A673 (cell line): ENCODE data around the gene CH25H.

Experiments
- EZH2 ChIP-seq: fragments of 200-600 bp; sonication (generic); IDR thresholded peaks from 2 replicates; pipeline ENCODE4 v1.6.1; 2017; ENCODE audit warnings: borderline replicate concordance, low read depth, mild to moderate bottlenecking, mixed read lengths, antibody characterized with exemption, low read length; ENCODE audit not compliant: poor library complexity, severe bottlenecking
- TF ChIP-seq, protein P1 (sequence below): fragments of 300-800, 200-600 bp; sonication (generic); conservative IDR thresholded peaks from 2 replicates; pipeline ENCODE4 v1.5.1; 2017; ENCODE audit warnings: low read depth, mild to moderate bottlenecking, antibody characterized with exemption, low read length, moderate library complexity, mixed read lengths

- TF ChIP-seq, protein P1, sequence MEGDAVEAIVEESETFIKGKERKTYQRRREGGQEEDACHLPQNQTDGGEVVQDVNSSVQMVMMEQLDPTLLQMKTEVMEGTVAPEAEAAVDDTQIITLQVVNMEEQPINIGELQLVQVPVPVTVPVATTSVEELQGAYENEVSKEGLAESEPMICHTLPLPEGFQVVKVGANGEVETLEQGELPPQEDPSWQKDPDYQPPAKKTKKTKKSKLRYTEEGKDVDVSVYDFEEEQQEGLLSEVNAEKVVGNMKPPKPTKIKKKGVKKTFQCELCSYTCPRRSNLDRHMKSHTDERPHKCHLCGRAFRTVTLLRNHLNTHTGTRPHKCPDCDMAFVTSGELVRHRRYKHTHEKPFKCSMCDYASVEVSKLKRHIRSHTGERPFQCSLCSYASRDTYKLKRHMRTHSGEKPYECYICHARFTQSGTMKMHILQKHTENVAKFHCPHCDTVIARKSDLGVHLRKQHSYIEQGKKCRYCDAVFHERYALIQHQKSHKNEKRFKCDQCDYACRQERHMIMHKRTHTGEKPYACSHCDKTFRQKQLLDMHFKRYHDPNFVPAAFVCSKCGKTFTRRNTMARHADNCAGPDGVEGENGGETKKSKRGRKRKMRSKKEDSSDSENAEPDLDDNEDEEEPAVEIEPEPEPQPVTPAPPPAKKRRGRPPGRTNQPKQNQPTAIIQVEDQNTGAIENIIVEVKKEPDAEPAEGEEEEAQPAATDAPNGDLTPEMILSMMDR: no peak
- no peak for TF ChIP-seq EZH2
These were observed 35.7 kb downstream of the CH25H start for GRCh38 chr10:89171263-89171872.
